ENCODE results near the gene F11R.
A peak's percentile ranks its signal among the peaks of the same experiment; 100 is the strongest.
"Not testable (repeated sequence)": the region's sequence is repeated elsewhere in the genome, so short reads cannot be mapped to it uniquely, and the experiment has no call there.

The F11R gene

DNA sequence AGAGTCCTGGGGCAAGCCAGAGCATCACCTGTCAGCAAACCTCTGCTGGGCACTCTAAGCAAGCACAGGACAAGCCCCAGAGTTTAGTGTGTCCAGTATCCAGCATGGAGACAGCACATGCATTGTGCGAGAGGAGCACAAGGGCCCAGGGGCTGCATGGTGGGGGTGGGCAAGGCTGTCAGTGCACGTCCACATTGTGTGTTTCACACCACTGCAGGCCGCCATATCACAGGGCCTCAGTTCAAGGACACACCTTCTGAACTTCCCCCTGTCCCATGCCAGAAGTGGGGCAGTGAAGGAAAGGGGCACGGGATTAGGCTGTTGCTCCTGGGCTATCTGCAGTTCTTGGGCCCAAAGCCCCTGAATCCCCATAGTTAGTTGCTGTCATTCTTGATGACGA, 18.6 kb upstream of the F11R start:
- no peak for DNase-seq

DNA sequence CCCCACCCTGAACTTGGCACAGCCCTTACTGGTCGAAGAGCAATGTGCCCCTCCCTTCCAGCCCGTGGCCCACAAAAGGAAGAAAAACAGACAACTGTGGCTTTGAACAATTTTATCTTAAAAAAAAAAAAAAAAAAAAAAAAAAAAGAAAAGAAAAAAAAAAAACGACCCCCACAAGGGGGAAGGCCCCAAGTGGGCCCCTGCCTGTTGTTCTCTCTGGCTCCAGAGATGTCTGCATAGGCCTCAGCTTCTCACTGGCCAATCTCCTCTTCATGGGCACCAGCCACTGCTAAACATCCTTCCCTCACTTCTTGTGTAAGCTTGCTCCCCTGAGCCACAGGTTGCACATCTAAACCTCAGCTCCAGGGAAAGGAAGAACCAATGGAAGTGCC, 18.2 kb upstream of the F11R start:
- DNase-seq = no peak

DNA sequence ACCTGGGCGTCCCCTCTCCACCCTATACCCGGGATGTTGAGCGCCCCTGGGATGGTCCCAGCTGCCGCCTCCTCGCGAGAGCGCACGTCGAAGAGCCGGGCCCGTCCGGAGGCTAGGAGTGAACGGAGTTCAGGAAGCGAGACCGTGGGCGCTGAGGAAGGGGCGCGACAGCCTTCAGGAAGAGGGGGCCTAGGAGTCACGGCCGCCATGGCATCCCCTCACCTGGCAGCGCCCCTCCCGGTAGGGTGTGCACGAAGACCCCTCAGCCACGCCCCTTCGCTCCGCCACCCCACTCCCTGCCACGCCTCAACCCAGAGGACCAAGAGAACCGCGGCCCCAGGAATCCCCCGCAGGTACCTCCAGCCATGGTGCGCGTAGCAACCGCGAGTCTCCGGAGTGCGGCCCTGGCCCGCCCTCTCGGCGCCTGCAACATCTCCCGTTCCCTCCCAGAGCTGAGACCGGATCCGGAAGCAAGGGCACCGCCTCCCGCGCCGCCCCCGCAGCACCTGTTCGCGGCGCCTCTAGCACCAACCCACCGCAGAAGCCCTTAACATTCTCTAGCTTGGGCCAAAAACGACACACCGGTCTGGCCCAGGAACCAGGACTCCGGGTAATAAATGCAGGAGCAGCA, 17.7 kb upstream of the F11R start, which contains the start of gene TSTD1:
Gene TSTD1 (minus strand): TSS at position 442 of the 631 bp plus-strand sequence. CDS start 75 bp downstream, at position 367.
- peak; percentile 58 for DNase-seq

DNA sequence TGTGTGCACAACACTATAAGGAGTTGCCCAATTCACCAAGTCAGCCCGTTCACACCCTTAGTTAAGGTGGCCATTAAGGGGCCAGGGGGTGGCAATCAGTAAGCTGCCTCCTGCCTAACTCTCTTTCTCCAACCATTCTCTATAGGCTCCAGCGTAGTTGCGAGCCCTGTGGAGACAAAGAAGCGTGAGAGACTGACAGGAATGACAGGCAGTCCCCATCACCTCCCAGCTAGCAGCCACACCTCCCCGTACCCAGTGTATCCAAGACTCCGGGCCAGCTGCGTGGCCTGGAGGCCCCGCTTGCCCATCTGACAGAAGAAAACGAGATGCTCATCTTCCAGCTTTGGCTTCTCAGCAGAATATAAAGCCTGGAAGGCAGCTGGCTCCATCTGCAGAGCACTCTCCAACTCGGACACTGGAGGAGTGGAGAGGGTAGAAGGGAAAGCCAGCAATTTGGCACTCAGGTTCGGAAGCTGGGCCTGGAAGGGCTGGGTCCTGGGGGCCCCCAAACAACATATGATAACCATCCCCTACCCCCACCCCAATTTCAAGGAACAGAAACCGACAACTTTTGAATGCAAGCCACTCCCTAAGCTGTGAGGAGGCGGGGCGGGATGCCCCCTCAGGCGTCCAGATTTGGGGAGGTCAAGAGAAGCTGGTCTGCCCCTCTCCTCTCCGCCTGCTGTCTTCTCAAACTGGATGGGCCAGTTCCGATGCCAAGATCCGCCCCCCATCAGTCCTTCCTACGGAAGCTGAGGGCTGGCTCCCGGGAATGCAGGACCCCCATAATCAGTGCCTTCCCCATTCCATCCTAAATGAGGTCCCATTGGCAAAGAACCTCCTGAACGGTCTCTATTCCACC, 16.9 kb upstream of the F11R start:
- DNase-seq = no peak

DNA sequence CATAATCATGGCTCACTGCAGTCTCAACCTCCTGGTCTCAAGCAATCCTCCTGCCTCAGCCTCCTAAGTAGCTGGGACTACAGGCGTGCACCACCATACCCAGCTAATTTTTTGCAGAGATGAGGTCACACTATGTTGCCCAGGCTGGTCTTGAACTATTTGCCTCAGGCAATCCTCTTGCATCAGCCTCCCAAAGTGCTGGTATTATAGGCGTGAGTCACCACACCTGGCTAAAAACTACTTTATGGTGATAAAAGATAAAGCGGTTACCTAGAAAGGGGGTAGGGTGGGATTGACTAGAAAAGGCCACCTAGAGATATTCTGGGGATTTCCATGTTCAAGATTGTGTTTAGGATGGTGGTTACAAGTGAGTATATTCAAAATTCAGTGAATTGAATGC, 12.8 kb upstream of the F11R start:
- DNase-seq = no peak

DNA sequence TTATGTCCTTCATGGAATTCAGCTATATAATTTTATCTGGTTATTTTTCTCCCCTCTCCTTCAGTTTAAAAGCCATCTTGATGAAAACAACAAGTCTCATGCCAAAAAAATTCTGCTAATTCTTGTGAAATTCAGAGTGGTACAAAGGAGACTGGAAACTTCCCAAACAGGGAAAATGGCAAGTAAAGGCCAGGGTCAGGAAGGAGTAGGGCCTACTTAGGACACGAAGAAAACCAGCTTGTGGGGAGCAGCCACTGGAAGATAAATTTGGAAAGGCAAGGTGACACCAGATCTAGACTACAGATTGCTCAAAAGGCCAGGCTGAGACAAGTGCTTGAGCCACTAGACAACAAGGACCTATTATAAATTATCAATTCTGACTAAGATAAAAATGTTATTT, 11.5 kb upstream of the F11R start:
- DNase-seq = no peak

DNA sequence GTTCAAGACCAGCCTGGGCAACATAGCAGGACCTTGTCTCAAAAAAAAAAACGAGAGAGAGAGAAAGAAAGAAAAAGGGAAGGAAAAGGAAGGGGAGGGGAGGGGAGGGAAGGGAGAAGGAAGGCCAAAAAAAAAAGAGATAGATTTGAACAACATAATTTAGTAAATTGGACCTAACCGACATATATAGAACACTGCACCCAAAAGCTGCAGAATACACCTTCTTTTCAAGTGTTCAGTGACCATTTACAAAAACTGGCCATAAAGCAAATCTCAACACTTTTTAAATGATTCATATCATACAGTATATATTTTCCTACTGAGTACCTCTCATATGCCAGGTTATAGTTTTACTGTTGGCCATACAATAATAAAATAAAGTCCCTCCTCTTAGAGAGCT, 10.9 kb upstream of the F11R start:
- DNase-seq = no peak

DNA sequence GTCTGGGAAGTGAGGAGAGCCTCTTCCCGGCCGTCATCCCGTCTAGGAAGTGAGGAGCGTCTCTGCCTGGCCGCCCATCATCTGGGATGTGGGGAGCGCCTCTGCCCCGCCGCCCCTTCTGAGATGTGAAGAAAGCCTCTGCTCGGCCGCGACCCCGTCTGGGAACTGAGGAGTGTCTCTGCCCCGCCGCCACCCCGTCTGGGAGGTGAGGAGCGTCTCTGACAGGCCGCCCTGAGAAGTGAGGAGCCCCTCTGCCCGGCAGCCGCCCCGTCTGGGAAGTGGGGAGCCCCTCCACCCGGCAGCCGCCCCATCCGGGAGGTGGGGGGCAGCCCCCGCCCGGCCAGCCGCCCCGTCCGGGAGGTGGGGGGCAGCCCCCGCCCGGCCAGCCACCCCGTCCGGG, 8.5 kb upstream of the F11R start:
- DNase-seq = not testable (repeated sequence)

DNA sequence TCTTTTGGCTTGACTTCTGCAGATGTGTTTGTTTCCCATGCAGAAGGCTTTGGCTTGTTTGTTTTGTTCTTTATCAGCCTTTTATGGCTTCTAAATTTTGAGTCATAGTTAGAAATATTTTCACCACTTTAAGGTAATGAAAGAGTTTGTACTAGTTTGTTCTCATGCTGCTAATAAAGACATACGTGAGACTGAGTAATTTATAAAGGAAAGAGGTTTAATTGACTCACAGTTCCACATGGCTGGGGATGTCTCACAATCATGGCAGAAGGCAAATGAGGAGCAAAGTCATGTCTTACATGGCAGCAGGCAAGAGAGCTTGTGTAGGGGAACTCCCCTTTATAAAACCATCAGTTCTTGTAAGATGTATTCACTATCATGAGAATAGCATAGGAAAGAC, 6.0 kb upstream of the F11R start:
- not testable (repeated sequence) for DNase-seq

DNA sequence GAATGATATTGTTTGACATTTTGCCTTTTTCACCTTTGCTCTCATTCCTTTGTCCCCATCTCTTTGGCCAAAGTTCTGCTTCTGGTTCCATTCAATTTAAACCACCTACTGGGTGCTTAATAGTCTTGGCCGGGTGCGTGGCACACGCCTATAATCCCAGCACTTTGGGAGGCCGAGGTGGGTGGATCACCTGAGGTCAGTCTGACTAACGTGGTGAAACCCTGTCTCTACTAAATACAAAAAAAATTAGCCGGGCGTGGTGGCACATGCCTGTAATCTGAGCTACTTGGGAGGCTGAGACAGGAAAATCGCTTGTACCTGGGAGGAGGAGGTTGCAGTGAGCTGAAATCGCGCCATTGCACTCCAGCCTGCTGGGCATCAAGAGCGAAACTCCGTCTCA, 1.5 kb upstream of the F11R start:
- DNase-seq = not testable (repeated sequence)

DNA sequence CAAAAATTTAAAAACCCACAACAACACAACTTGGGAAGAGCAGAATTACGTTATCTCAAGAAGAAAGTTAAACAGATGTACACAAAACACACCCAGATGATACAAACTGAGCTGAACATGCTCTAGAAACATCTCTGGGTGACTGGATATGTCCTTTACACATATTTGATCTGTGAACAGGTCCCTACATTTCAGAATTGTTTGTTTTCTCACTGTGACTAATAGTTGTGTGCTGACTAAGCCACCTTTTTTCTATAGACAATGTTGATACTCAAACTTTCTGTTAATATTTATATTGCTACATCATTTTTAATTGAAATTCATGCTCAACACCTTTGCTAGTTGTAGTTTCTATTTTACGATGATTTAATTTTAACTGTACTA, 1.0 kb upstream of the F11R start:
- DNase-seq = no peak

DNA sequence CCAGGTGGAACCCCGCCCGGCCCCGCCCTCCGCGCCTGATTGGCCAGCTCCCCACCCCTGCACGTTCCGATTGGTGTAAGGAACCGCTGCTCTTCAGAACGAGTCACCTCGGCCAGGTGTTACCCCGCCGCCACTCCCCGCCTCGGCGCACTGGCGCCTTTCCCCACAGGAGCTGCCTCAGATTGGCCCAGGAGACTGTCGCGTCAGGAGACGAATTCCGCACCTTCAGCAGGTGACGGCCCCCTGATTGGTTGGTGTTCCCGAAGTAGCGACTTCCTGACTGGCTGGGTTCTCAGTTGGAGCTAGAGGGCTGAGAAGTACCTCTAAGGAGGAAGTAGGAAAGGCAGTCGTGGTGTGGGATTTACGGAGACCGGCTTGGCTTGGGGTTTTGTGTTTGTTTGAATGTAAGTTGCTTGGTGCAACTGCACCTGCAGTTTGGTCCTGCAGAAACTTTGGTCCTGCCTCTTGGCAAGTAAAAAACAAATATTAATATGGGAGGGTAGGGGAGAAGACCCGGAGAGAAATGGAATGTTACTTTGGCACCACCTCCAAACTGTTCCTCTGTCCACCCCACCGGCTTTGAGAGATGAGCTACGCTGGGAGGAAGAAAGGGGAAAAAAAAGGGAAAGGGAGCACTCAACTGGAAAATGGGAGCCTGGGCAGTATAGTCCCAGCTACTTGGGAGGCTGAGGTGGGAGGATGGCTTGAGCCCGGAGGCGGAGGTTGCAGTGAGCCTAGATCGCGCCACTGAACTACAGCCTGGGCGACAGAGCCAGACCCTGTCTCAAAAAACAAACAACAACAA, 415 bp upstream of the F11R start:
- DNase-seq = peak; percentile 100

DNA sequence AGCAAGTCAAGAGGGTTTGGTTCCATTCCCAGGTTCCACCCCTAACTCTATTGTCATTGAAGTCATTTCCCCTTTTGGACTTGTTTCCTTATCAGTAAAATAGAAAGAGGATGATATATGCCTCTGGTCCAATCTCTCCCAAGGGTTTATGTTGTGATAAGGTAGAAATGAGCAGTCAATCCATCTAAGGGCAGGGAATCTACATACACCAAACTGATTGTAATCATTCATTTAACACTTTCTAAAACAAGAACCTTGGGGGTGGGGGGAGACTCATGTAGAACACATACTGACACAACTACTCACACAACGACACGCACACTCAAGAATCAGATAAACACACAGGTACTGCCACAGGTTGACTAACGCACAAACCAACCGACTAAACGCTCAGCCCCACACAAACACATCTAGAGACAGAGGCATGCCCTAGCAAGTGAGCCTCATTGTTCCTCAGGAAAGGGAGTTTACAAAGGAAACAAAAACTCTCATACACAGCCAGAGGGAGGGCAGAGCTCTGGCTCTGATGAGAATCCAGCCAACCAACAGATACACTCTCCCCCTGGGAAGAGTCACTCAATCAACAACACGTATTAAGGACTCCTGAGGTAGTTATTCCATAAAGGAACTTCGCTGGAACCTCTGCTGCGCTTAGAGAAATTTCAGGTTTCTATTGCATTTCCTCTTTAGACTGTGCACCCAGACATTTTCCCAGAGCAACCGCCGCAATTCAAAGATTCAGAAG, 1.0 kb downstream of the F11R start:
- DNase-seq = peak; percentile 81

DNA sequence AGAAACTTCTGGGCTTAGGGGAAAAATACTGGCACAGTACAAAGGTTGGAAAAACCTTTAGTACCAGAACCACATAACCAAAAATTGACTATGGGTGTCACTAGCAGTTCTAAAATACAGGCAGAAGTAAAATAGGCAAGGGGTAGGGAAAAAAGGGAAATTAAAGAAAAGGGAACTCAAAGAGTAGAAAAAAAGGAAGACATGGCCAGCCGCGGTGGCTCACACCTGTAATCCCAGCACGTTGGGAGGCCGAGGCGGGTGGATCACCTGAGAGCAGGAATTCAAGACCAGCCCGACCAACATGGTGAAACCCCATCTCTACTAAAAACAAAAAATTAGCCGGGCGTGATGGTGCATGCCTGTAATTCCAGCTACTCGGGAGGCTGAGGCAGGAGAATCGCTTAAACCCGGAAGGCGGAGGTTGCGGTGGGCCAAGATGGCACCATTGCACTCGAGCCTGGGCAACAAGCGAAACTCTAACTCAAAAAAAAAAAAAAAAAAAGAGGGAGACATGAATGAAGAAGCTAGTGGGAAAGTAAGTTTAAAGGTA, 1.8 kb downstream of the F11R start:
- not testable (repeated sequence) for DNase-seq

DNA sequence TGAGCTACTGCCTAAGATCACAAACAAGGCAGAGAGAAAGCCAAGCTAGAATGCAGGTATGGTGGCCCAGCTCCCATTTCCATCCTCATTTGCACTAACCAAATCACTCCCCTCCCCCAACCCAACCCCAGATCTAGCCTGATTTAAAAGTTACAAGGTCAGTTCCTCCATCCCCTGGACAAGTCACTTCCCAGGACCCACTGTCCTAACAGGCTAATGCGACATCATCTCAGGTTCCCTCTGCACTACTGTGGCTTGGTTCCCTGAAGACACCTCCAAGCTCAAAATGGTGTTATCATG, 2.4 kb downstream of the F11R start:
- DNase-seq = no peak

DNA sequence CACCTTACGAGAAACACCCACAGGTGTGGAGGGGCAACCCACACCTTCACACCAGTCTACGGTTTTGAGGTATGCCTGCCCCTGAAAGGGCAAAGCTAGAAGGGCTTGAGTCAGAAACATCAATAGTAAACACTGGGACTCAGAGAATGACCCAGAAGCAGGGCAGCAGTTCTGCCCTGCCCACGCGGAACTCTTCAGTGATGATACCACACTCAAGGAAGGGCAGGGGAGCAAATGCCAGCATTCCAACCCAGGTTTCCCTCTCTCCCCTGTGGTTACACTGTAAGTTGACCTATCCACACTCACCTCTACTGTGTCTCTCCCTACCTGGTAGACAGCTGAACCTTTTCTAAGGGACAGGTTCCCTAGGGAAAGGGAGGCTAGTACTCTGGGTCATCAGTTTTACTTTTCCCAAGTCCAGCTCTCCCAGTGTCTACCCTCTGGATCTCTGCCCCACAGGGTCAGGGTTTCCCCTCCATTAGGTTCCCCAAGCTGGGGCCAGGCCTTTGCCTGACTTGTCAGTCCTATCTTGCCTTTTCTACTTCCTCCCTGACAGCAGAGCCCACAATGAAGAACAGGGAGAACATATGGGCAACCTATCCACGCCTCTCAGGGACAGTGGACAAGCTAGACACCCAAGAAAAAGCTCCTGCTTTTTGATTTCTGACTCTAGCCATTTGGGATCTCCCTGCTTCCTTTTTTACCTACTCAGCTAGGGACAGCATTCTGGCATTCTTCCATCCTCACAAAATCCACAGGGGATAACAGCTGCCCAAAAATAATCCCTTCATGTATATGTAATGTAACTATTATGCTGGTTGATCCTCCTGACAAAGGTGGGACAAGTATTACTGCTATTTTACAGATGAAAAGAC, 3.0 kb downstream of the F11R start:
- DNase-seq = no peak

DNA sequence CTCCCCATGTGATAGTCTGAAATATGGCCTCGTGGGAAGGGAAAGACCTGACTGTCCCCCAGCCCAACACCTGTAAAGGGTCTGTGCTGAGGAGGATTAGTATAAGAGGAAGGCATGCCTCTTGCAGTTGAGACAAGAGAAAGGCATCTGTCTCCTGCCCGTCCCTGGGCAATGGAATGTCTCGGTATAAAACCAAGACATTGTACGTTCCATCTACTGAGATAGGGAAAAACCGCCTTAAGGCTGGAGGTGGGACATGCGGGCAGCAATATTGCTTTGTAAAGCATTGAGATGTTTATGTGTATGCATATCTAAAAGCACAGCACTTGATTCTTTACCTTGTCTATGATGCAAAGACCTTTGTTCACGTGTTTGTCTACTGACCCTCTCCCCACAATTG, 3.8 kb downstream of the F11R start:
- not testable (repeated sequence) for DNase-seq

DNA sequence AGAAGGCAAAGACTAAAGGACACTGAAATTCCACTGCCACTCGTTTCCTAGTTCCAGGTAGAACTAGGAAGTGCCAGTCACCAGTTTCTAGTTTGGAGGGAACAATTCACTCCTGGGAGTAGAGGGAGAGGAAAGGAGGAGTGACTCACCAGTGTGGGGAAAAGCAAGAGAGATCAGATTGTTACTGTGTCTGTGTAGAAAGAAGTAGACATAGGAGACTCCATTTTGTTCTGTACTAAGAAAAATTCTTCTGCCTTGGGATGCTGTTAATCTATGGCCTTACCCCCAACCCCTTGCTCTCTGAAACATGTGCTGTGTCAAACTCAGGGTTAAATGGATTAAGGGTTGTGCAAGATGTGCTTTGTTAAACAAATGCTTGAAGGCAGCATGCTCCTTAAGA, 4.3 kb downstream of the F11R start:
- not testable (repeated sequence) for DNase-seq

DNA sequence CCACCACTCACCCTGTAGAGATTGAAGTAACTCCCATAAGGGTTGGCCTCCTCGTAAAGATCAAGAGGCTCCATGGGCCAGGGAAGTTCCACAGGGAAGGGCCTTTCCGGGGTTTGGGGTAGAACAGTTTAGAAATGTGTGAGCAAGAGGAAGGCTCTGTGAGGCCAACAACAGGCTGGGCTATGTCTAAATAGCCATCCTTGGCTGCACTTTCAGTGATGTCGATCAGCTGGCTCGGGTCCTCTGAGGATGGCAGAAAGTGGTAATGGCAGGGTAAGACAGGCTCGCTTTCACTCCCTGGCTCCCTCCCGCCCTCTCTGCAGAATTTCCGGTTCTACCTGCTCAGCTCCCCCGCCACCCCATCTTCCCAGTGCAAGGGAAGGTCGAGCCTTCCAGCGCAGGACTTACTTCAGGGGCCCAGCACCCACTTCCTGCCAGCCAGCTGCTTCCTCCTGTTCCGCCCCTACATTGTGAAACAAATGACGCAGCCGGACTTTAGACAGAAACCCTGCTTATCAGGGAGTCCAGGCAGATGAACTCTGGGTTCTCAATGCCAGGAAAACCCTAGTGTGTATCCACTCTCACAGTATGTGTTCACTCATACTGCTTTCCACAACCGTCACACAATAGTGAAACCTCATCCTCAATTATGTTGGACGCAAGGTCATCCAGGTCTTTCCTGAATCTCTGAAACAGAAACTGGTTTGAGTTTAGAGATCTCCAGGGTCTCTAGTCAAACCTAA, 7.3 kb downstream of the F11R start:
- DNase-seq = peak; percentile 85

DNA sequence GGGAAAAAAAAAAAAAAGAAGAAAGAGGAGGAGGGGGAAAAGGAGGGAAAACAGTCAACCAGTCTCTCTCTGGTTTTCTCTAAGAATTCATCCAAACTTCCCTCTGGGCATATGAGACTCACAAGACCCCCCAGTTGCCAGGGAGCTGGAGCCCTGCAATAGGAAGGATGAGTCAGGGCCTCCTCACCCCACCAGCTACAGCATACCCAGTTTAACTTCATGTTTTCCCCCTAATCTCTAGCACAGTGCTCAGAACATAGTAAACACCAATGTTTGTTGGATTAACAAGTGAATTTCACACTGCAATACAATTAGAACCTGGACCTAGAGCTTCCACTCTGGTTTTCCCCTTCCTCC, 7.8 kb downstream of the F11R start:
- no peak for DNase-seq

DNA sequence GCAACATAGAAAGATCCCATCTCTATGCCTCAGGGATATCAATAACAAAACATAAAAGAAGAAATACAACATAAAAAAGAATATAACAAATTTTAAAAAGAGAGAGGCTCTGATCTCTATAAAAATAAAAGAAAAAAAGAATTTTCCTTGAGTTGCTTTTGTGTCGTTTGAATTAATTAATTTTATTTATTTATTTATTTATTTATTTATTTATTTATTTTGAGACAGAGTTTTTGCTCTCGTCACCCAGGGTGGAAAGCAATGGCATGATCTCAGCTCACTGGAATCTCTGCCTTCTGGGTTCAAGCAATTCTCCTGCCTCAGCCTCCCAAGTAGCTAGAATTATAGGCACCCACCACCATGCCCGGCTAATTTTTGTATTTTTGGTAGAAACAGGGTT, 8.5 kb downstream of the F11R start:
- no peak for DNase-seq

Data from DMS153 (cell line).